ENCODE data around the gene CROCC. TPM values are rescaled to one million over a fixed set of nuclear protein-coding genes. Genes with fewer than 3 reads are reported as not detected.
A peak's percentile ranks its signal among the peaks of the same experiment; 100 is the strongest.

Gene CROCC
- polyA plus RNA-seq, 1 of the 3 experiments (the other 2 are of a cell fraction), result 39.1 TPM

DNA sequence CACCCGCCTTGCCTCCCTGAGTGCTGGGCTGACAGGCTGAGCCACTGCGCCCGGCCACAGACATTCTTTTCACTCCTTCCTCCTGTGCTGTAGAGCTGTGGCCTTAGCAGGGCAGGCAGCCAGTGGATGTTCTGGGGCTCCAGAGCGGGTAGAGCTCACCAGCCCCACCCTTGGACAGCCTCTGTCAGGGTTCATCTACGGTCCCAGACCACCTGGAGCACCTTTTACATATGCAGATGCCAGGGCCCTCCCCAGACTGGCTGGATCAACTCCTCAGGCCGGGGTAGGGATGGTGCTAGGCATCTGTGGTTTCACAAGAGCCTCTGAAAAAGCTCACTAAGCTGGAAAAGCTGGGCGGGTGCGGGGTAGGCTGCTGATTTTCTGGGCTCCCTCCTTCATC, 85.4 kb downstream of the CROCC start (continued):
- TF ChIP-seq USF1 (IDR thresholded peaks at IDR 0.05; ENCODE audit: borderline replicate concordance, low read depth), result no peak
- TF ChIP-seq RAD21 (IDR thresholded peaks at IDR 0.05; ENCODE audit: low read length), result no peak
- TF ChIP-seq, protein P1, sequence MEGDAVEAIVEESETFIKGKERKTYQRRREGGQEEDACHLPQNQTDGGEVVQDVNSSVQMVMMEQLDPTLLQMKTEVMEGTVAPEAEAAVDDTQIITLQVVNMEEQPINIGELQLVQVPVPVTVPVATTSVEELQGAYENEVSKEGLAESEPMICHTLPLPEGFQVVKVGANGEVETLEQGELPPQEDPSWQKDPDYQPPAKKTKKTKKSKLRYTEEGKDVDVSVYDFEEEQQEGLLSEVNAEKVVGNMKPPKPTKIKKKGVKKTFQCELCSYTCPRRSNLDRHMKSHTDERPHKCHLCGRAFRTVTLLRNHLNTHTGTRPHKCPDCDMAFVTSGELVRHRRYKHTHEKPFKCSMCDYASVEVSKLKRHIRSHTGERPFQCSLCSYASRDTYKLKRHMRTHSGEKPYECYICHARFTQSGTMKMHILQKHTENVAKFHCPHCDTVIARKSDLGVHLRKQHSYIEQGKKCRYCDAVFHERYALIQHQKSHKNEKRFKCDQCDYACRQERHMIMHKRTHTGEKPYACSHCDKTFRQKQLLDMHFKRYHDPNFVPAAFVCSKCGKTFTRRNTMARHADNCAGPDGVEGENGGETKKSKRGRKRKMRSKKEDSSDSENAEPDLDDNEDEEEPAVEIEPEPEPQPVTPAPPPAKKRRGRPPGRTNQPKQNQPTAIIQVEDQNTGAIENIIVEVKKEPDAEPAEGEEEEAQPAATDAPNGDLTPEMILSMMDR (IDR thresholded peaks at IDR 0.05), result no peak

GRCh38 chr1:17008208-17008855, 86.6 kb downstream of the CROCC start:
- no peak overlapping the region for H3K27ac ChIP-seq (ENCODE audit: low read depth in 2 of 2, low read length in 1 of 2)
- H2AFZ ChIP-seq (ENCODE audit: low read depth), result no peak overlapping the region
- H3K9me2 ChIP-seq, result no peaks in the 10 kb centered on the region
- WGBS (ENCODE audit: low lambda C conversion rate), result 94% methylated on average over 15 of the region's 15 CpGs
- no peak overlapping the region for H3K4me3 ChIP-seq (ENCODE audit: low read depth in 2 of 2, low read length in 1 of 2)
- POLR2A ChIA-PET, result no interaction called here
- H3K4me2 ChIP-seq, result no peak overlapping the region
- H3K36me3 ChIP-seq (replicated peaks in 1 of 2; ENCODE audit: control insufficient read depth in 1 of 2, insufficient read depth in 2 of 2, low read length in 1 of 2), result peaks cover 3 to 8% of the 10 kb centered on the region in 2 experiments
- peaks cover 24% of the 10 kb centered on the region for H3K79me2 ChIP-seq (ENCODE audit: insufficient read depth)
- no peaks in the 10 kb centered on the region for H3K27me3 ChIP-seq (ENCODE audit: insufficient read depth)
- no peak overlapping the region for H3K9ac ChIP-seq
- CTCF ChIA-PET, result interaction anchor here (1.1 to 2.2 kb wide), 3 partner anchors 21 to 93 kb away, joined by 3 to 9 read pairs (median 3); no protein-coding TSS in a partner anchor
- DNase-seq, result peak; percentile 12
- peaks cover 15 to 22% of the 10 kb centered on the region in 2 experiments; a peak in 2 of 4 replicates for H3K4me1 ChIP-seq (ENCODE audit: control insufficient read depth in 1 of 2, insufficient read depth in 2 of 2, low read depth in 1 of 2, low read length in 1 of 2)
- TF ChIP-seq RAD21 (IDR thresholded peaks at IDR 0.05; ENCODE audit: low read length), result no peak
- TF ChIP-seq TEAD4 (IDR thresholded peaks at IDR 0.05; ENCODE audit: borderline replicate concordance, insufficient read depth), result no peak
- no peak for TF ChIP-seq USF1 (IDR thresholded peaks at IDR 0.05; ENCODE audit: borderline replicate concordance, low read depth)
- TF ChIP-seq, protein P2, sequence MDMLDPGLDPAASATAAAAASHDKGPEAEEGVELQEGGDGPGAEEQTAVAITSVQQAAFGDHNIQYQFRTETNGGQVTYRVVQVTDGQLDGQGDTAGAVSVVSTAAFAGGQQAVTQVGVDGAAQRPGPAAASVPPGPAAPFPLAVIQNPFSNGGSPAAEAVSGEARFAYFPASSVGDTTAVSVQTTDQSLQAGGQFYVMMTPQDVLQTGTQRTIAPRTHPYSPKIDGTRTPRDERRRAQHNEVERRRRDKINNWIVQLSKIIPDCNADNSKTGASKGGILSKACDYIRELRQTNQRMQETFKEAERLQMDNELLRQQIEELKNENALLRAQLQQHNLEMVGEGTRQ (IDR thresholded peaks at IDR 0.05; ENCODE audit: borderline replicate concordance, low read depth, low read length), result no peak
- no peak for TF ChIP-seq MEF2A (IDR thresholded peaks at IDR 0.05; ENCODE audit: borderline replicate concordance, low read depth)
- TF ChIP-seq PBX3 (IDR thresholded peaks at IDR 0.05), result no peak
- no peak for TF ChIP-seq SMC3 (IDR thresholded peaks at IDR 0.05; ENCODE audit: low read depth, low read length)
- TF ChIP-seq, protein P3, sequence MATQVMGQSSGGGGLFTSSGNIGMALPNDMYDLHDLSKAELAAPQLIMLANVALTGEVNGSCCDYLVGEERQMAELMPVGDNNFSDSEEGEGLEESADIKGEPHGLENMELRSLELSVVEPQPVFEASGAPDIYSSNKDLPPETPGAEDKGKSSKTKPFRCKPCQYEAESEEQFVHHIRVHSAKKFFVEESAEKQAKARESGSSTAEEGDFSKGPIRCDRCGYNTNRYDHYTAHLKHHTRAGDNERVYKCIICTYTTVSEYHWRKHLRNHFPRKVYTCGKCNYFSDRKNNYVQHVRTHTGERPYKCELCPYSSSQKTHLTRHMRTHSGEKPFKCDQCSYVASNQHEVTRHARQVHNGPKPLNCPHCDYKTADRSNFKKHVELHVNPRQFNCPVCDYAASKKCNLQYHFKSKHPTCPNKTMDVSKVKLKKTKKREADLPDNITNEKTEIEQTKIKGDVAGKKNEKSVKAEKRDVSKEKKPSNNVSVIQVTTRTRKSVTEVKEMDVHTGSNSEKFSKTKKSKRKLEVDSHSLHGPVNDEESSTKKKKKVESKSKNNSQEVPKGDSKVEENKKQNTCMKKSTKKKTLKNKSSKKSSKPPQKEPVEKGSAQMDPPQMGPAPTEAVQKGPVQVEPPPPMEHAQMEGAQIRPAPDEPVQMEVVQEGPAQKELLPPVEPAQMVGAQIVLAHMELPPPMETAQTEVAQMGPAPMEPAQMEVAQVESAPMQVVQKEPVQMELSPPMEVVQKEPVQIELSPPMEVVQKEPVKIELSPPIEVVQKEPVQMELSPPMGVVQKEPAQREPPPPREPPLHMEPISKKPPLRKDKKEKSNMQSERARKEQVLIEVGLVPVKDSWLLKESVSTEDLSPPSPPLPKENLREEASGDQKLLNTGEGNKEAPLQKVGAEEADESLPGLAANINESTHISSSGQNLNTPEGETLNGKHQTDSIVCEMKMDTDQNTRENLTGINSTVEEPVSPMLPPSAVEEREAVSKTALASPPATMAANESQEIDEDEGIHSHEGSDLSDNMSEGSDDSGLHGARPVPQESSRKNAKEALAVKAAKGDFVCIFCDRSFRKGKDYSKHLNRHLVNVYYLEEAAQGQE (IDR thresholded peaks at IDR 0.05; ENCODE audit: low read depth, low read length), result no peak
- no peak for TF ChIP-seq NFIC (IDR thresholded peaks at IDR 0.05; ENCODE audit: borderline replicate concordance)
- no peak for TF ChIP-seq ZBTB33 (IDR thresholded peaks at IDR 0.05; ENCODE audit: borderline replicate concordance, low read depth)
- no peak for TF ChIP-seq GATA2 (CRISPR knock-in tag; IDR thresholded peaks at IDR 0.05)
- peaks cover 31% of the 10 kb centered on the region for H4K20me1 ChIP-seq (ENCODE audit: insufficient read depth)
- peaks cover 16% of the 10 kb centered on the region for H3F3A ChIP-seq (replicated peaks; ENCODE audit: insufficient read depth)
- no peaks in the 10 kb centered on the region for H3K9me3 ChIP-seq
